ENCODE results near the gene GPR82.

GPR82 gene

DNA sequence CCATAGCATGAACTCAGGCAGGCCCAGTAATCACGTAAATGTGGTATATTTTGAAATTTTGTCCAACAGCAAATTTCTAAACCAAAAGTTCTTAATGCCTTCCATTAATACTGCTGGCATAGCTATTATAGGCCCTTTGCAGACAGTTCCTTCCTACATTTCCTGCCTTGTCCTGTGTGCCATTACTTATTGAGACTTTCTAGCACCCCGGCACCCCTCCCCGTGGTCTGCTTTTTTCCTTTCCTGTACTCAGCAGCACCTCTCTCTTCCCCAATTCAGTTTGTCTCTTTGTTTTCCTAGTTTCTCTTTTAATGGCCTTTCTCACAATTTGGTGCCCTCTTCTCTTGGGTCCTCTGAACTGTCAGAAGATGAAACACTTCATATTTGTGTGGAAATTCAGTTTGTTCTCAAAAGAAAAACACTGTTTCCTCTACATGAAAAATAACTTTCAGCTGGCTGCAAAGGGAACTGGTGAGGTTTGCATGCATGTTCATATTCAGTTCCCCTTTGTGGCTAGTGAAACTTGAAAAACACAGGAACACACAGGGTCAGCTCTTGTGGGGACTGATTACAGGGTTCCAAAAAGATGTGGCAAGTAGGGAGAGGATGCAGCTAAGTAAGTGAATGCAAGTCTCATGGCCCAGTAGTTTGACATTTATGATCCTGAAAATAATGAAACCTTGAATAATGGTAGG is 18.2 kb upstream of the GPR82 start:
- DNase-seq (ENCODE audit: low spot score) = no peak
- Histone ChIP-seq H3K27ac (peak overlapping the region in 1 of 2 donors; percentile 46), H3K4me3 (no peak overlapping the region)
- TF ChIP-seq, protein P1, sequence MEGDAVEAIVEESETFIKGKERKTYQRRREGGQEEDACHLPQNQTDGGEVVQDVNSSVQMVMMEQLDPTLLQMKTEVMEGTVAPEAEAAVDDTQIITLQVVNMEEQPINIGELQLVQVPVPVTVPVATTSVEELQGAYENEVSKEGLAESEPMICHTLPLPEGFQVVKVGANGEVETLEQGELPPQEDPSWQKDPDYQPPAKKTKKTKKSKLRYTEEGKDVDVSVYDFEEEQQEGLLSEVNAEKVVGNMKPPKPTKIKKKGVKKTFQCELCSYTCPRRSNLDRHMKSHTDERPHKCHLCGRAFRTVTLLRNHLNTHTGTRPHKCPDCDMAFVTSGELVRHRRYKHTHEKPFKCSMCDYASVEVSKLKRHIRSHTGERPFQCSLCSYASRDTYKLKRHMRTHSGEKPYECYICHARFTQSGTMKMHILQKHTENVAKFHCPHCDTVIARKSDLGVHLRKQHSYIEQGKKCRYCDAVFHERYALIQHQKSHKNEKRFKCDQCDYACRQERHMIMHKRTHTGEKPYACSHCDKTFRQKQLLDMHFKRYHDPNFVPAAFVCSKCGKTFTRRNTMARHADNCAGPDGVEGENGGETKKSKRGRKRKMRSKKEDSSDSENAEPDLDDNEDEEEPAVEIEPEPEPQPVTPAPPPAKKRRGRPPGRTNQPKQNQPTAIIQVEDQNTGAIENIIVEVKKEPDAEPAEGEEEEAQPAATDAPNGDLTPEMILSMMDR (IDR thresholded peaks at IDR 0.05) = no peak

DNA sequence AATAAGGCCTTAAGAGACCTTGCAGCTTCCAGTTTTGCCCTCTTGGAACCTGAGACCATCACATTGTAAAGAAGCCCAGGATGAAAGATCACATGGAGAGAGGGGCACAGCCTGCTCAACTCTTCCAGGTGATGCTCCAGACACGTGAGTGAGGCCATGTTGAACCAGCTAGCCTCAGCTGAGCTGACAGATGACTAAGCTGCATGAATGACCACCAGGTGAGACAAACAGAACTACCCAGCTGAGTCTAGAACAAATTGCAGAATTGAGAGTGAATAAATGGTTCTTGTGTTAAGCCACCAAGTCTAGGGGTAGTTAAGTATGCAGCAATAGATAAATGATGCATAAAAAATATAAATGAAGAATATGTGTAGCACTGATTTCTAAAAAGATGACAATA is 16.8 kb upstream of the GPR82 start:
- no peak overlapping the region for H3K27ac ChIP-seq
- TF ChIP-seq, protein P1 (IDR thresholded peaks at IDR 0.05) = no peak
- DNase-seq (ENCODE audit: low spot score) = no peak
- H3K4me3 ChIP-seq = no peak overlapping the region

DNA sequence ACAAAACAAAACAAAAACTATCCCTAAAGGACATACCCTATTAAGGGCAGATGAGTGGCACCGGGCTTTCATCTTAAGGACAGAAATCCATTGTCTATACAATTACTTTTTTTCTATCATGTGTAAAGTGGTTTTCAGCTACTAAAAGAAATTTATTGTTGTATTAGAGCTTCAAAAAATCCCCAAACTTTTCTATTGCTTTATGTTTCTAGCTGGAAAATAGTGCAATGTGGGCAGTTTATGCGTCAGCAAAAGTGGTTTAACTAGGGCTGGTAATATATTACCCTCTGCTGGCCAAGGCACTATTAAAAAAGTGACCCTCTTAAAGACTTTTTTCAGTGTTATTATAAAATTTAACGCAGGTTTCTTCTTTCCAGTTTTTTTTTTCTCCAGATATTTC is 15.5 kb upstream of the GPR82 start:
- DNase-seq (ENCODE audit: low spot score) = no peak
- H3K27ac ChIP-seq = no peak overlapping the region
- TF ChIP-seq, protein P1 (IDR thresholded peaks at IDR 0.05) = no peak
- no peak overlapping the region for H3K4me3 ChIP-seq

DNA sequence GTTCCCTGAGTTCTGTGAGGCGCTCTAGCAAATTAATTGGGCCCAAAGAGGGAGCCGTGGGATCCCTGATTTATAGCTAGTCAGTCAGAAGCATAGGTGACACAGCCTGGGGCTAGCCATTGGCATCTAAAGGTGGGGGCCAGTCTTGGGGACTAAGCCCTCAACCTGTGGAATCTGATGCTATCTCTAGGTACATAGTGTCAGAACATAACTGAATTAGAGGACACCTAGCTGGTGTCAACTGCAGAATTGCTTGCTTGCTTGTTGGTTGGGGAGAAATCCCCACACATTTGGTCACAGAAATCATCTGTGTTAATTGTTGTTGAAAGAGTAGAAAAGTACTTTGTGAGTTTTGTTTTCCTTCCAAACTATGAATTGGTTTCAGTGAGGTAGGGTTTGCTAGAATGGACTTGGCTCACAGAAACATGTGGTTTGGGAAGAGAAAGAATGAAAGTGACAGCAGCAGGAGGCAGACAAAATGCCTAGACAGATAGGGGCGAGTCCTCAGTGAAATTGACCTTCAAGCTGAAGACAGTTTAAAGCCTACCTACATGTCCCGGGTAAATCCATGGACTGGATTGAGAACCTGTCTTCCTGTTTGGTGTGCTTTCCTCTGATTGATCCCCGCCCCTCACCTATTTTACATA is 12.8 kb upstream of the GPR82 start:
- DNase-seq (ENCODE audit: low spot score) = no peak
- no peak overlapping the region for H3K27ac ChIP-seq
- no peak overlapping the region for H3K4me3 ChIP-seq
- TF ChIP-seq, protein P1 (IDR thresholded peaks at IDR 0.05) = no peak

DNA sequence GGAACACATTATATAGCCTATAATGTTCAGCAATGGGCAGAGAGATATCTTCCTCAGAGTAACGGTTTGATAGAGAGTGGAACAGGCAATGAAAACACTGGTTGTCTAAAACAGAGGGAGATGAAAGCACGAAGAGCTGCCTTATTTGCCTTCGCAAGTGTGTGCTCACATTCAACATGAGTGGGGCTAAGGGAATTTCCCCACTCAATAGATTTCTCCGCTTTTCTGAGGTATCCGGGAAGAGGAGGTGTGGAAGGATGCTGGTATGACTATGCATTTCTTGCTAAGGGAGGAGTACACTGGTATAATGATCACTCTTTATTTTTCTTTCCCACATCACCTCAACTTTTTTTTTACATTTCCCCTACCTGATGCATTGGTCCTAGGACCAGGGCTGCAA is 7.8 kb upstream of the GPR82 start:
- H3K4me3 ChIP-seq = no peak overlapping the region
- H3K27ac ChIP-seq = no peak overlapping the region
- no peak for DNase-seq (ENCODE audit: low spot score)
- TF ChIP-seq, protein P1 (IDR thresholded peaks at IDR 0.05) = no peak

- DNase-seq (ENCODE audit: low spot score) = no peak
- Histone ChIP-seq H3K4me3 (no peak overlapping the region), H3K27ac (no peak overlapping the region)
- TF ChIP-seq, protein P1 (IDR thresholded peaks at IDR 0.05) = no peak
Measured at GRCh38 chrX:41716767-41717473, 7.1 kb upstream of the GPR82 start.

Data from coronary artery (tissue), 2 donors.